Cortex of kidney (tissue), 1 donor: ENCODE data around the gene SPATA31E1.
"Not testable (repeated sequence)": the region's sequence is repeated elsewhere in the genome, so short reads cannot be mapped to it uniquely, and the experiment has no call there.

ENCODE experiments used
- DNase-seq: peaks from one replicate; lab custom pipeline; 2025; lab: John Stamatoyannopoulos, UW

The SPATA31E1 gene

DNA sequence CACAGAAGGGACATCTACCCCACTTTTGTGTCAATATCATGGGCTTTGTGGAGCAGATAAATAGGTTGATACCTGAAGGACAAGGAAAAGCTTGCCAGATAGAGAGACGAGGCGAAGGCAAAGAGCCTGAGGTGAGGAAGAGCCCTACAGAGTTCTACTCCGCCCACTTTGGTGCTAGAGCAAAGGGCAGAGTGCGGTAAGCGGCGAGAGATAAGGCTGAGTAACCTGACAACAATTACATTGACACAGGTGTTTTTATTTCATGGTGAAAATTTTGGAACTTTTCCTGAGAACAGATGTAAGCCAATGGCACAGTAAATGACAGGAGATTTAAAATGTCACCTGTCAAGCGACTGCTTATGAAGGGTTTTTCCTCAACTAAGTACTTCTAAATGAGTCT is 51.8 kb downstream of the SPATA31E1 start:
- DNase-seq = not testable (repeated sequence)

DNA sequence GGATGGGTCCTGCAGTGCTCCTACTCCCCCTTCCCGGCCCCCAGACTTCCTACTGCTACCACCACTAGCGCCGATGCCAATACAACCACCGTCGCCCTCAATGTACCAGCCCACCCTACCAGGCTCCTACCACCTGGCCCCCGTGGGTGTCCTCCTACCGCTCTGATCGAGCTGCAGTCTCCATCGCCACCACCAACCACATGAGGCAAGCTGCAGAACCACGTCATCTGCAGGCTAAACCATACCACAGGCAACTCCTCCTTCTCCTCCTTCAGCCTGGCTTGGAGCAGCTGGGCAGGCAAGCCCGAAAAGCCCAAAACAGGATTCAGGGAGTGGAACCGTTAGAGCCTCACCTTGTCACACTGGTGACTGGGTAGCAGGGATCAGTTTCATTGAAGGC is 54.7 kb downstream of the SPATA31E1 start:
- not testable (repeated sequence) for DNase-seq

DNA sequence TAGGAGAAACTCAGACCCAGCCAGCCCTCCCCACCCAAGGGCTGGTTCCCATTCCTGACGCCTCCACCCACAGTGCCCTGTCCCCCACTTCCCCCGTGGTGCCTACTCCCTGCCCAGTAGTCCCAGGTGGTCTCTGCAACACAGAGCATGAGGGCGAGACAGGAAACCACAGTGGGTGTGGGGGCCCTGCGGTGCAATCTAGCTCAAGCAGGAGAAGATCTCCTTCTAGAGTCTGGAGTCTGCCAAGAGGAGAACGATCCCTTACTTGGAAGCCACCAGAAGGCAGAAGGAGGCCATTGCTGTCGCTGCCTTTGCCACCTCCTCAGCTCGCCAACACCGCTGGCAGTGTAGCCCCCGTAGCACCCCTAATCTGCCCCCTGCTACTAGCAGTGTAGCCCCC is 55.2 kb downstream of the SPATA31E1 start:
- not testable (repeated sequence) for DNase-seq

DNA sequence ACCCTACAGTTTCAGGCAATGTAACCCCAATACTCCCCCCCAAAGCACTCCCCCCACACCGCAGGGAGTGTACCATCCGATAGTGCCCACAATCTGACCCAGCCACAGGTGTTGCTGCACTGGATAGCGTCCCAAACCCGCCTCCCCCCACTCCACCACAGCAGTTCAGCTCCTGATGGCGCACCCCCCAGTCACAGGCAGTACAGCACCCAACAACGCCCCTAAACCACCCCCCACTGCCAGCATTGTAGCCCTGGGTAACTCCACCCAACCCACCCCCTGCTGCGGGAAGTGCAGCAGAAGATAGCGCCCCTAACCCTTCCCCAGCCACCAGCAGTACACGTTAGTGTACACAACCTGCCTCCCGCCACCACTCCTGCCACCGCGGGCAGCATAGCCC is 55.7 kb downstream of the SPATA31E1 start:
- DNase-seq = not testable (repeated sequence)
